HepG2 (cell line): ENCODE measurements around the gene FAM162A. TPM values are rescaled to one million over a fixed set of nuclear protein-coding genes. Genes with fewer than 3 reads are reported as not detected.

ENCODE experiments used
- AFF4 ChIP-seq: sonication (generic); formaldehyde crosslinking; IDR thresholded peaks from 2 replicates; pipeline ENCODE4 v1.4.0; 2020; ENCODE audit warnings: missing genetic modification reagents
- ARID2 ChIP-seq: sonication (generic); formaldehyde crosslinking; IDR thresholded peaks from 2 replicates; pipeline ENCODE4 v1.8.1; 2022; ENCODE audit warnings: mild to moderate bottlenecking, missing genetic modification reagents, borderline replicate concordance
- BHLHE40 ChIP-seq: IDR thresholded peaks from 2 replicates; pipeline ENCODE4 v1.6.1; 2011; ENCODE audit warnings: low read length, improper control_type of control experiment
- KLF16 ChIP-seq, 2 experiments: sonication (generic) in 1 of 2; formaldehyde crosslinking in 1 of 2; IDR thresholded peaks; 2 replicates each; pipeline versions ENCODE4 v1.6.1 to v1.8.0; 2016 to 2023; ENCODE audit warnings: missing genetic modification reagents in 2 of 2, missing compliant biosample characterization in 1 of 2
- NFKB2 ChIP-seq: sonication (generic); formaldehyde crosslinking; IDR thresholded peaks from 2 replicates; pipeline ENCODE4 v1.4.0; 2020; ENCODE audit warnings: missing genetic modification reagents, borderline replicate concordance
- NFYC ChIP-seq: IDR thresholded peaks from 2 replicates; pipeline ENCODE4 v1.6.1; 2016; ENCODE audit warnings: missing genetic modification reagents, missing compliant biosample characterization
- RARG ChIP-seq: sonication (generic); formaldehyde crosslinking; IDR thresholded peaks from 2 replicates; pipeline ENCODE4 v1.4.0; 2020; ENCODE audit warnings: low read depth, mild to moderate bottlenecking, missing genetic modification reagents
- SKIL ChIP-seq: sonication (generic); formaldehyde crosslinking; IDR thresholded peaks from 2 replicates; pipeline ENCODE4 v1.8.0; 2022; ENCODE audit warnings: missing genetic modification reagents, mild to moderate bottlenecking, moderate library complexity, borderline replicate concordance
- SPEN ChIP-seq: sonication (generic); formaldehyde crosslinking; IDR thresholded peaks from 2 replicates; pipeline ENCODE4 v1.5.1; 2020; ENCODE audit warnings: low read depth, mild to moderate bottlenecking, missing genetic modification reagents
- STAT5B ChIP-seq: sonication (generic); formaldehyde crosslinking; IDR thresholded peaks from 2 replicates; pipeline ENCODE4 v1.4.0; 2020; ENCODE audit warnings: missing genetic modification reagents
- TCF12 ChIP-seq, 2 experiments: fragments of 450-650 bp in 1 of 2; sonication (generic) in 1 of 2; formaldehyde crosslinking in 1 of 2; IDR thresholded peaks; 2 replicates each; pipeline versions ENCODE4 v1.6.1 to v1.8.0; 2017 to 2022; ENCODE audit warnings: antibody characterized with exemption in 1 of 2, mild to moderate bottlenecking in 1 of 2, missing genetic modification reagents in 1 of 2, moderate library complexity in 1 of 2
- WIZ ChIP-seq: sonication (generic); formaldehyde crosslinking; IDR thresholded peaks from 2 replicates; pipeline ENCODE4 v1.5.1; 2020; ENCODE audit warnings: mild to moderate bottlenecking, missing genetic modification reagents
- XRCC5 ChIP-seq: fragments of 200-400 bp; formaldehyde crosslinking; optimal IDR thresholded peaks from 2 replicates; pipeline ENCODE3; 2017; ENCODE audit warnings: mild to moderate bottlenecking, low read length
- ZBTB8A ChIP-seq: sonication (generic); formaldehyde crosslinking; IDR thresholded peaks from 2 replicates; pipeline ENCODE4 v1.4.0; 2020; ENCODE audit warnings: mild to moderate bottlenecking, low read depth, missing genetic modification reagents, borderline replicate concordance
- ZNF256 ChIP-seq: sonication (generic); formaldehyde crosslinking; conservative IDR thresholded peaks from 2 replicates; pipeline ENCODE4 v1.4.0; 2020; ENCODE audit warnings: missing genetic modification reagents
- ZNF276 ChIP-seq: sonication (generic); formaldehyde crosslinking; IDR thresholded peaks from 2 replicates; pipeline ENCODE4 v1.4.0; 2020; ENCODE audit warnings: mild to moderate bottlenecking, low read depth, missing genetic modification reagents
- ZNF335 ChIP-seq: sonication (generic); formaldehyde crosslinking; IDR thresholded peaks from 2 replicates; pipeline ENCODE4 v1.4.0; 2020; ENCODE audit warnings: missing genetic modification reagents
- ZNF446 ChIP-seq: sonication (generic); formaldehyde crosslinking; IDR thresholded peaks from 2 replicates; pipeline ENCODE4 v1.5.0; 2020; ENCODE audit warnings: mild to moderate bottlenecking, missing genetic modification reagents
- polyA plus RNA-seq, 8 experiments: library from polyadenylated mRNA; depleted of rRNA in 3 of 8; stranded (reverse) in 7 of 8; unstranded in 1 of 8; fragments of >200 nt; fragmentation: Illumina TruSeq in 4 of 8; extraction: Trizol in 4 of 8; gene quantifications; 2 replicates each; pipeline versions ENCODE4 v1.2.1 to v1.2.3, GENCODE V29; 2011 to 2016; ENCODE audit warnings: low read depth in 4 of 8, missing spikeins in 1 of 8, mixed read lengths in 1 of 8; ENCODE audit not compliant: insufficient read depth in 1 of 8
- total RNA-seq, 5 experiments: library from RNA; depleted of rRNA; stranded (reverse); fragments of >200 nt; fragmentation: Illumina TruSeq; extraction: Trizol; gene quantifications; 2 replicates each; pipeline ENCODE4 v1.2.3, GENCODE V29; 2016; ENCODE audit warnings: low read depth in 1 of 5

FAM162A gene
- total and polyA plus RNA-seq, 2 of the 13 experiments (the other 11 are each of a cell fraction or from before 2014, with no cell fraction given) = 115 to 155 TPM

- TF ChIP-seq NFKB2 (CRISPR knock-in tag) (peak; percentile 89; the same call in 1 of the 2 replicates), AFF4 (peak; percentile 40; the same call in 1 of the 2 replicates), XRCC5 (peak; percentile 93), RARG (CRISPR knock-in tag) (no peak), KLF16 (CRISPR knock-in tag; IDR thresholded peaks at IDR 0.05) (peak in 1 of 2 experiments; percentile 96; a peak in 2 of 4 replicates), BHLHE40 (0 out of 2 replicates have a peak, but pooled peaks have one; percentile 45), ZNF446 (peak; percentile 60; the same call in 1 of the 2 replicates), ARID2 (peak; percentile 96), SKIL (CRISPR knock-in tag) (0 out of 2 replicates have a peak, but pooled peaks have one; percentile 60), WIZ (peak; percentile 57; the same call in 1 of the 2 replicates), STAT5B (CRISPR knock-in tag) (0 out of 2 replicates have a peak, but pooled peaks have one; percentile 21), SPEN (CRISPR knock-in tag) (peak; percentile 96), ZNF256 (CRISPR knock-in tag) (0 out of 2 replicates have a peak, but pooled peaks have one; percentile 39), ZNF335 (CRISPR knock-in tag) (peak; percentile 94), ZBTB8A (CRISPR knock-in tag) (peak; percentile 60; the same call in 1 of the 2 replicates), NFYC (CRISPR knock-in tag) (peak; percentile 49; the same call in 1 of the 2 replicates), ZNF276 (CRISPR knock-in tag) (peak; percentile 88), TCF12 (IDR thresholded peaks at IDR 0.05) (no peak), TCF12 (CRISPR knock-in tag; IDR thresholded peaks at IDR 0.05) (peak; percentile 77; the same call in 1 of the 2 replicates)
These were observed at the start of gene FAM162A (continued) for GRCh38 chr3:122383771-122384697.
